ENCODE data around the gene TRIOBP. TPM values are rescaled to one million over a fixed set of nuclear protein-coding genes. Genes with fewer than 3 reads are reported as not detected.
"Not testable (repeated sequence)": the region's sequence is repeated elsewhere in the genome, so short reads cannot be mapped to it uniquely, and the experiment has no call there.

TRIOBP gene
- total RNA-seq, 1 experiment from 2014 or later, result 45.7 TPM

DNA sequence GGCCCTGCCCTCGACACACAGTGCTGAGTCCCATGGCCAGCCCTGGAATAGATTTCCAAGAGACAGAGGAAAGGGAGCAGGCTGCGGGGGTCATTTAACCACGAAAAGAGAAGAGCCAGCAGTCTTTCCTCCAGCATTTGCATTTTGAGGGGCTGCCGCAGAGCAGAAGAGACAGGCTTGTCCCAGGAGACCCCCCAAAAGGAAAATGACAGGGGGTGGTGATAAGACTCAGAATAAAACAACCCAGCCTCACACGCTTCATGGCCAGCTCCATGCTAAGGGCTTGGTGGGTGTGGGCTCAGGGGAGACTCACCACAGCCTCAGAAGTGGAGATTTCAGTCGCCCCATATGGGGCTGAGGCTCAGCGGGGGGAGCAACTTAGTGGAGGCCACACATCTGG lies 16.9 kb downstream of the TRIOBP start:
- Mint-ChIP-seq H3K27me3 (ENCODE audit: insufficient read depth, unreplicated experiment) (no peaks in the 10 kb centered on the region), H3K36me3 (ENCODE audit: insufficient read depth, unreplicated experiment) (no peaks in the 10 kb centered on the region), H3K9me3 (ENCODE audit: unreplicated experiment) (no peaks in the 10 kb centered on the region), H3K4me3 (ENCODE audit: unreplicated experiment) (no peak overlapping the region), H3K27ac (ENCODE audit: low read depth, unreplicated experiment) (no peak overlapping the region), H3K4me1 (ENCODE audit: insufficient read depth, unreplicated experiment) (peaks cover 5% of the 10 kb centered on the region)
- TF ChIP-seq, protein P1, sequence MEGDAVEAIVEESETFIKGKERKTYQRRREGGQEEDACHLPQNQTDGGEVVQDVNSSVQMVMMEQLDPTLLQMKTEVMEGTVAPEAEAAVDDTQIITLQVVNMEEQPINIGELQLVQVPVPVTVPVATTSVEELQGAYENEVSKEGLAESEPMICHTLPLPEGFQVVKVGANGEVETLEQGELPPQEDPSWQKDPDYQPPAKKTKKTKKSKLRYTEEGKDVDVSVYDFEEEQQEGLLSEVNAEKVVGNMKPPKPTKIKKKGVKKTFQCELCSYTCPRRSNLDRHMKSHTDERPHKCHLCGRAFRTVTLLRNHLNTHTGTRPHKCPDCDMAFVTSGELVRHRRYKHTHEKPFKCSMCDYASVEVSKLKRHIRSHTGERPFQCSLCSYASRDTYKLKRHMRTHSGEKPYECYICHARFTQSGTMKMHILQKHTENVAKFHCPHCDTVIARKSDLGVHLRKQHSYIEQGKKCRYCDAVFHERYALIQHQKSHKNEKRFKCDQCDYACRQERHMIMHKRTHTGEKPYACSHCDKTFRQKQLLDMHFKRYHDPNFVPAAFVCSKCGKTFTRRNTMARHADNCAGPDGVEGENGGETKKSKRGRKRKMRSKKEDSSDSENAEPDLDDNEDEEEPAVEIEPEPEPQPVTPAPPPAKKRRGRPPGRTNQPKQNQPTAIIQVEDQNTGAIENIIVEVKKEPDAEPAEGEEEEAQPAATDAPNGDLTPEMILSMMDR (IDR thresholded peaks at IDR 0.05; ENCODE audit: unreplicated experiment), result no peak
- CTCF ChIA-PET, result interaction anchor here (0.6 kb wide), 2 partner anchors 33 to 112 kb away, joined by 3 to 4 read pairs; no protein-coding TSS in a partner anchor
- POLR2A ChIA-PET, result no interaction called here
- intact Hi-C loops (cut with micrococcal nuclease), result no loop called here
- no TSS peak for BruUV-seq (replicated peaks)
- DNase-seq (ENCODE audit: unreplicated experiment), result no peak

DNA sequence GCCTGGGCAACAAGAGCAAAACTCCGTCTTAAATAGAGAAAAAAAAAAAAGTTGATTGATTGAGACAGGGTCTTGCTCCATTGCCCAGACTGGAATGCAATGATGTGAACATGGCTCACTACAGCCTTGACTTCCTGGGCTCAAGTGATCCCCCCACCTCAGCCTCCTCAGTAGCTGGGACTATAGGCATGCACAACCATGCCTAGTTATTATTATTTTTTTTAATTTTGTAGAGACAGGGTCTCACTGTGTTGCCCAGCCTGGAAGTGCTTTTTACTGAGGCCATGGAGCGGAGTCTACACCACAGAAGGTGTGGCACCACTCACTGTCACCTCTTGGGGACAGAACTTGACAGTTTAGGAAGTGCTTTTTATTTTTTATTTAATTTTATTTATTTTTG lies 17.8 kb downstream of the TRIOBP start:
- intact Hi-C loops (cut with micrococcal nuclease), result no loop called here
- no peak for DNase-seq (ENCODE audit: unreplicated experiment)
- POLR2A ChIA-PET, result interaction anchor here (1.0 kb wide), 1 partner anchor 16 kb away, joined by 3 read pairs; no protein-coding TSS in a partner anchor
- Mint-ChIP-seq H3K27ac (ENCODE audit: low read depth, unreplicated experiment) (no peak overlapping the region), H3K4me1 (ENCODE audit: insufficient read depth, unreplicated experiment) (peaks cover 5% of the 10 kb centered on the region), H3K4me3 (ENCODE audit: unreplicated experiment) (no peak overlapping the region), H3K27me3 (ENCODE audit: insufficient read depth, unreplicated experiment) (no peaks in the 10 kb centered on the region), H3K36me3 (ENCODE audit: insufficient read depth, unreplicated experiment) (no peaks in the 10 kb centered on the region), H3K9me3 (ENCODE audit: unreplicated experiment) (no peaks in the 10 kb centered on the region)
- CTCF ChIA-PET, result interaction anchor here (0.6 to 0.8 kb wide), 3 partner anchors 13 to 92 kb away, joined by 3 to 6 read pairs (median 3); no protein-coding TSS in a partner anchor
- TF ChIP-seq, protein P1 (IDR thresholded peaks at IDR 0.05; ENCODE audit: unreplicated experiment), result no peak
- BruUV-seq (replicated peaks), result no TSS peak

DNA sequence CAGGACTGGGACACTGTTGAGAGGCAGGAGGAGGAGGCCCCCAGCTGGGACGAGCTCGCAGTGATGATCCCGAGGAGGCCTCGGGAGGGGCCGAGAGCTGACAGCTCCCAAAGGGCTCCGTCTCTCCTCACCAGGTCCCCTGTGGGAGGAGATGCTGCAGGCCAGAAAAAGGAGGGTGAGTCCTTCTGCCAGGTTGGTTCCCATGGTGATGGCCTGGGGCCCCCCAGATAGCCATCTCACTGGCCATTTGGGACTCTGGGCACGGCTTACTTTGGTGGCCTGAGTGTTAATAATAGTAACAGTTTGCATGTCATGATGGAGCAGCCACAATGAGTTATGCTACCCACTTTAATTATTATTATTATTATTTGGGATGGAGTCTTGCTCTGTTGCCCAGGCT lies 18.9 kb downstream of the TRIOBP start:
- ChIA-PET CTCF (interaction anchor here (0.6 kb wide), 1 partner anchor 380 kb away, joined by 3 read pairs; no protein-coding TSS in a partner anchor), POLR2A (interaction anchor here (0.6 kb wide), 1 partner anchor 20 kb away, joined by 3 read pairs; no protein-coding TSS in a partner anchor)
- Mint-ChIP-seq H3K9me3 (ENCODE audit: unreplicated experiment) (no peaks in the 10 kb centered on the region), H3K27ac (ENCODE audit: low read depth, unreplicated experiment) (no peak overlapping the region), H3K4me1 (ENCODE audit: insufficient read depth, unreplicated experiment) (peaks cover 5% of the 10 kb centered on the region), H3K4me3 (ENCODE audit: unreplicated experiment) (no peak overlapping the region), H3K27me3 (ENCODE audit: insufficient read depth, unreplicated experiment) (no peaks in the 10 kb centered on the region), H3K36me3 (ENCODE audit: insufficient read depth, unreplicated experiment) (no peaks in the 10 kb centered on the region)
- TF ChIP-seq, protein P1 (IDR thresholded peaks at IDR 0.05; ENCODE audit: unreplicated experiment), result no peak
- intact Hi-C loops (cut with micrococcal nuclease), result no loop called here
- no TSS peak for BruUV-seq (replicated peaks)
- DNase-seq (ENCODE audit: unreplicated experiment), result no peak

DNA sequence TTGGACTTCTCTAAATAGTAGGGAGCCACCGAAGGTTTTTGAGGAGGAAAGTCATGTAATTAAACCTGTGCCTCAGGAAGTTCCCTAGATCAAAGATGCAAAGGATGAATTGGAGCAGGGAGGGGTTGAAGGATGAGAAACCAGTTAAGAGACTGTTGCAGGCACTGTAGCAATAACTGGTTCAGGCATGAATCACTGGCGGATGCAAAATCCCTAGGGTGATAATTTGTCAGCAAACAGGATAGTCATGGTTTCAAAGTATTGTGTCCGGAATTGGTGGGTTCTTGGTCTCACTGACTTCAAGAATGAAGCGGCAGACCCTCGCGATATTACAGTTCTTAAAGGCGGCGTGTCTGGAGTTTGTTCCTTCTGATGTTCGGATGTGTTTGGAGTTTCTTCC lies 19.9 kb downstream of the TRIOBP start:
- Mint-ChIP-seq H3K4me1 (ENCODE audit: insufficient read depth, unreplicated experiment) (peaks cover 5% of the 10 kb centered on the region), H3K27ac (ENCODE audit: low read depth, unreplicated experiment) (no peak overlapping the region), H3K9me3 (ENCODE audit: unreplicated experiment) (no peaks in the 10 kb centered on the region), H3K4me3 (ENCODE audit: unreplicated experiment) (no peak overlapping the region), H3K36me3 (ENCODE audit: insufficient read depth, unreplicated experiment) (no peaks in the 10 kb centered on the region), H3K27me3 (ENCODE audit: insufficient read depth, unreplicated experiment) (no peaks in the 10 kb centered on the region)
- TF ChIP-seq, protein P1 (IDR thresholded peaks at IDR 0.05; ENCODE audit: unreplicated experiment), result no peak
- CTCF ChIA-PET, result interaction anchor here (1.0 kb wide), 1 partner anchor 24 kb away, joined by 3 read pairs; no protein-coding TSS in a partner anchor
- intact Hi-C loops (cut with micrococcal nuclease), result no loop called here
- DNase-seq (ENCODE audit: unreplicated experiment), result peak; percentile 41
- POLR2A ChIA-PET, result interaction anchor here (0.7 to 1.6 kb wide), 2 partner anchors 36 to 59 kb away, joined by 3 to 7 read pairs; partner anchors contain the start of gene PDXP
- no TSS peak for BruUV-seq (replicated peaks)

DNA sequence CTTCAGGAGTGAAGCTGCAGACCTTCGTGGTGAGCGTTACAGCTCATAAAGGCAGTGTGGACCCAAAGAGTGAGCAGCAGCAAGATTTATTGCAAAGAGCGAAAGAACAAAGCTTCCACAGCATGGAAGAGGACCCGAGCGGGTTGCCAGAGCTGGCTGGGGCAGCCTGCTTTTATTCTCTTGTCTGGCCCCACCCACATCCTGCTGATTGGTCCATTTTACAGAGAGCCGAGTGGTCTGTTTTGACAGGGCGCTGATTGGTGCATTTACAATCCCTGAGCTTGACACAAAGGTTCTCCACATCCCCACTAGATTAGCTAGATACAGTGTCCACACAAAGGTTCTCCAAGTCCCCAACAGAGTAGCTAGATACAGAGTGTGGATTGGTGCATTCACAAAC lies 20.4 kb downstream of the TRIOBP start:
- H3K9me3 Mint-ChIP-seq (ENCODE audit: unreplicated experiment); H3K36me3 Mint-ChIP-seq (ENCODE audit: insufficient read depth, unreplicated experiment); H3K27ac Mint-ChIP-seq (ENCODE audit: low read depth, unreplicated experiment); H3K4me1 Mint-ChIP-seq (ENCODE audit: insufficient read depth, unreplicated experiment); H3K27me3 Mint-ChIP-seq (ENCODE audit: insufficient read depth, unreplicated experiment); intact Hi-C loops (cut with micrococcal nuclease); DNase-seq (ENCODE audit: unreplicated experiment); H3K4me3 Mint-ChIP-seq (ENCODE audit: unreplicated experiment); BruUV-seq (replicated peaks): not testable (repeated sequence)
- ChIA-PET POLR2A (interaction anchor here (0.6 to 1.6 kb wide), 5 partner anchors 11 to 511 kb away, joined by 3 to 7 read pairs (median 4); partner anchors contain the start of gene PDXP), CTCF (interaction anchor here (0.6 to 1.0 kb wide), 2 partner anchors 25 to 44 kb away, joined by 3 read pairs; no protein-coding TSS in a partner anchor)

DNA sequence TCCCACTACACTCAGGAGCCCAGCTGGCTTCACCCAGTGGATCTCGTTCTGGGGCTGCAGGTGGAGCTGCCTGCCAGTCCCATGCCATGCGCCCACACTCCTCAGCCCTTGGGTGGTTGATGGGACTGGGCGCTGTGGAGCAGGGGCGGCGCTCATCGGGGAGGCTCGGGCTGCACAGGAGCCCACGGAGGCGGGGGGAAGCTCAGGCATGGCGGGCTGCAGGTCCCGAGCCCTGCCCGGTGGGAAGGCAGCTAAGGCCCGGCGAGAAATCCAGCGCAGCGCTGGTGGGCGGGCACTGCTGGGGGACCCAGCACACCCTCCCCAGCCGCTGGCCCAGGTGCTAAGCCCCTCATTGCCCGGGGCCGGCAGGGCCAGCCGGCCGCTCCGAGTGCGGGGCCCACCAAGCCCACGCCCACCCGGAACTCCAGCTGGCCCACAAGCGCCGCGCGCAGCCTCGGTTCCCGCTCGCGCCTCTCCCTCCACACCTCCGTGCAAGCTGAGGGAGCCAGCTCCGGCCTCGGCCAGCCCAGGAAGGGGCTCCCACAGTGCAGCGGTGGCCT lies 21.0 kb downstream of the TRIOBP start:
- BruUV-seq (replicated peaks); H3K4me1 Mint-ChIP-seq (ENCODE audit: insufficient read depth, unreplicated experiment); H3K9me3 Mint-ChIP-seq (ENCODE audit: unreplicated experiment); H3K27ac Mint-ChIP-seq (ENCODE audit: low read depth, unreplicated experiment); DNase-seq (ENCODE audit: unreplicated experiment); H3K27me3 Mint-ChIP-seq (ENCODE audit: insufficient read depth, unreplicated experiment); H3K4me3 Mint-ChIP-seq (ENCODE audit: unreplicated experiment); H3K36me3 Mint-ChIP-seq (ENCODE audit: insufficient read depth, unreplicated experiment); intact Hi-C loops (cut with micrococcal nuclease): not testable (repeated sequence)
- ChIA-PET POLR2A (interaction anchor here (0.6 to 1.6 kb wide), 4 partner anchors 10 to 511 kb away, joined by 3 to 7 read pairs (median 4); partner anchors contain the start of gene PDXP), CTCF (interaction anchor here (0.6 to 1.0 kb wide), 2 partner anchors 26 to 43 kb away, joined by 3 read pairs; no protein-coding TSS in a partner anchor)

All from MCF 10A (cell line).